GM12878 (cell line): ENCODE measurements around the gene ATG10. TPM values are rescaled to one million over a fixed set of nuclear protein-coding genes. Genes with fewer than 3 reads are reported as not detected.

Experiments used
- ATAC-seq: fragments of 200-7000 bp; cut with Tn5 transposase; 3 replicates; pipeline ENCODE4 v1.9.1; 2020; ENCODE audit warnings: mild to moderate bottlenecking, moderate library complexity
- BruUV-seq: library from RNA; stranded (reverse); fragments of 400-500 nt; replicated peaks from 2 replicates; lab custom pipeline; 2021; lab: Mats Ljungman, UMichigan
- CTCF ChIA-PET: fragments of 300-600 bp; sonication (Branson Sonifier 250); formaldehyde crosslinking; extraction: SDS; loops from one replicate; lab custom pipeline; 2021; ENCODE audit warnings: inconsistent platforms; lab: Yijun Ruan, JAX
- POLR2A ChIA-PET: fragments of 350-600 bp; formaldehyde crosslinking; extraction: SDS; loops from one replicate; lab custom pipeline; 2021; ENCODE audit warnings: inconsistent platforms; lab: Charles Lee
- RAD21 ChIA-PET: fragments of 300-600 bp; sonication (Branson Sonifier 250); formaldehyde crosslinking; loops from one replicate; lab custom pipeline; 2023; ENCODE audit warnings: antibody characterized with exemption; ENCODE audit not compliant: unreplicated experiment; lab: Charles Lee
- SMC1A ChIA-PET: fragments of 300-600 bp; sonication (Branson Sonifier 250); formaldehyde crosslinking; loops from one replicate; lab custom pipeline; 2023; ENCODE audit not compliant: unreplicated experiment, uncharacterized antibody; lab: Charles Lee
- DNase-seq: peaks from one replicate; pipeline ENCODE4 v3.0.0-alpha.2; 2011; ENCODE audit warnings: low read depth, low spot score
- FAIRE-seq: peaks from 3 replicates; lab custom pipeline; 2011; peaks lifted over from hg19 to GRCh38; lab: Jason Lieb, UNC
- H2AFZ ChIP-seq: 2 replicates; pipeline ENCODE4 v1.6.0; 2011; ENCODE audit warnings: low read depth, low read length, control low read depth; ENCODE audit not compliant: control insufficient read depth
- H3K27ac ChIP-seq: 2 replicates; pipeline ENCODE4 v1.5.1; 2011; ENCODE audit warnings: control low read depth; ENCODE audit not compliant: control insufficient read depth, insufficient read depth
- H3K27me3 ChIP-seq, 2 experiments: replicated peaks in 1 of 2; 2 replicates each; pipeline versions ENCODE4 v1.6.0 to v1.6.1; 2011; ENCODE audit warnings: low read length in 1 of 2; ENCODE audit not compliant: control insufficient read depth in 2 of 2, insufficient read depth in 2 of 2
- H3K36me3 ChIP-seq, 2 experiments: 2 replicates each; pipeline ENCODE4 v1.5.1; 2011; ENCODE audit warnings: low read length in 1 of 2; ENCODE audit not compliant: control insufficient read depth in 2 of 2, insufficient read depth in 2 of 2
- H3K4me1 ChIP-seq: 2 replicates; pipeline ENCODE4 v1.6.1; 2011; ENCODE audit warnings: mild to moderate bottlenecking, low read length, moderate library complexity, mixed read lengths; ENCODE audit not compliant: control insufficient read depth, insufficient read depth
- H3K4me2 ChIP-seq: 2 replicates; pipeline ENCODE4 v1.6.0; 2011; ENCODE audit warnings: control low read depth; ENCODE audit not compliant: control insufficient read depth, insufficient read depth
- H3K4me3 ChIP-seq: fragments of 200-600 bp; sonication (generic); 2 replicates; pipeline ENCODE4 v1.5.1; 2016
- H3K79me2 ChIP-seq: 2 replicates; pipeline ENCODE4 v1.6.0; 2011; ENCODE audit warnings: low read length; ENCODE audit not compliant: control insufficient read depth, insufficient read depth
- H3K9ac ChIP-seq: 2 replicates; pipeline ENCODE4 v1.8.0; 2011; ENCODE audit warnings: low read length, control low read depth, mixed read lengths; ENCODE audit not compliant: control insufficient read depth, insufficient read depth
- H3K9me3 ChIP-seq: replicated peaks from 3 replicates; pipeline ENCODE4 v1.5.1; 2011; ENCODE audit warnings: mild to moderate bottlenecking, low read length; ENCODE audit not compliant: control insufficient read depth, insufficient read depth
- H4K20me1 ChIP-seq: 2 replicates; pipeline ENCODE4 v1.6.0; 2011; ENCODE audit not compliant: control insufficient read depth, insufficient read depth
- E2F8 ChIP-seq: fragments of 450-650 bp; IDR thresholded peaks from 2 replicates; pipeline ENCODE4 v1.6.1; 2018; ENCODE audit warnings: mild to moderate bottlenecking, low read depth, moderate library complexity; ENCODE audit not compliant: partially characterized antibody
- NFXL1 ChIP-seq: fragments of 450-650 bp; IDR thresholded peaks from 2 replicates; pipeline ENCODE4 v1.6.1; 2017; ENCODE audit warnings: antibody characterized with exemption, mild to moderate bottlenecking, borderline replicate concordance
- RELB ChIP-seq: fragments of 450-650 bp; IDR thresholded peaks from 2 replicates; pipeline ENCODE4 v1.6.1; 2017; ENCODE audit warnings: low read depth, mild to moderate bottlenecking, moderate library complexity
- WGBS: methylation state at CpG from one replicate; pipeline ENCODE4 v1.1.6; 2016; ENCODE audit warnings: low lambda C conversion rate; ENCODE audit not compliant: insufficient replicate concordance, insufficient coverage; ENCODE audit errors: missing lambda C conversion rate; 5-methylcytosine and 5-hydroxymethylcytosine counted together
- in situ Hi-C: fragments of 300-500 bp; cut with MboI; formaldehyde crosslinking; loops from 9 replicates; pipeline ENCODE4 v1.14.3; 2018; ENCODE audit warnings: mixed read lengths
- intact Hi-C: fragments of 100-400 bp; cut with micrococcal nuclease; formaldehyde crosslinking; loops from one replicate; pipeline ENCODE4 v1.14.2; 2022; ENCODE audit not compliant: unreplicated experiment
- polyA plus RNA-seq, 11 experiments: library from polyadenylated mRNA; depleted of rRNA in 4 of 11; unstranded in 6 of 11; stranded (reverse) in 5 of 11; fragments of >200 nt; fragmentation: Nextera tagmentation in 4 of 11; fragmentation: Illumina TruSeq in 1 of 11; extraction: Ambion mirVana in 4 of 11; extraction: Trizol in 1 of 11; gene quantifications; 1 replicate in 1 of 11; 2 replicates in 10 of 11; pipeline versions ENCODE4 v1.2.1 to v1.2.3, GENCODE V29; 2011 to 2016; ENCODE audit warnings: inconsistent platforms in 2 of 11, missing spikeins in 2 of 11, low read depth in 1 of 11
- total RNA-seq, 4 experiments: library from RNA; depleted of rRNA in 3 of 4; stranded (reverse); fragments of >200 nt in 3 of 4; fragmentation: Illumina TruSeq in 1 of 4; extraction: Trizol in 1 of 4; gene quantifications; 2 replicates each; pipeline versions ENCODE4 v1.2.1 to v1.2.3, GENCODE V29; 2013 to 2021

The ATG10 gene
- total and polyA plus RNA-seq, 10 of the 15 experiments (the other 5 are each of a cell fraction or from before 2014, with no cell fraction given), result 3.8 to 14.4 (median 6.5) TPM

GRCh38 chr5:81969912-81970311, 1.9 kb upstream of the ATG10 start:
- TF ChIP-seq NFXL1 (no peak), RELB (no peak), E2F8 (no peak)
- TF ChIP-seq, all 136 proteins: peak for 0
- WGBS, result 97% methylated on average over 2 of the region's 2 CpGs
- ChIA-PET POLR2A (interaction anchor here (1.0 to 1.2 kb wide), 2 partner anchors 118 to 194 kb away, joined by 3 read pairs; no protein-coding TSS in a partner anchor), RAD21 (interaction anchor here (1.1 to 1.3 kb wide), 2 partner anchors 60 to 194 kb away, joined by 3 to 5 read pairs; no protein-coding TSS in a partner anchor), CTCF (no interaction called here), SMC1A (interaction anchor here (0.9 to 1.7 kb wide), 3 partner anchors 108 to 195 kb away, joined by 3 to 9 read pairs (median 4); no protein-coding TSS in a partner anchor)
- Histone ChIP-seq H3K9ac (no peak overlapping the region), H3K36me3 (no peaks in the 10 kb centered on the region), H4K20me1 (no peaks in the 10 kb centered on the region), H3K4me1 (no peaks in the 10 kb centered on the region), H3K27ac (no peak overlapping the region), H2AFZ (no peak overlapping the region), H3K79me2 (peaks cover 8% of the 10 kb centered on the region), H3K4me3 (no peak overlapping the region), H3K27me3 (no peaks in the 10 kb centered on the region), H3K4me2 (no peak overlapping the region), H3K9me3 (no peaks in the 10 kb centered on the region)
- BruUV-seq, result no TSS peak
- DNase-seq (no peak), ATAC-seq (no peak), FAIRE-seq (no peak)
- intact Hi-C loops (loop anchor here (2.0 to 10.0 kb wide), 4 partner anchors 117 to 463 kb away; partner anchors contain the start of gene SSBP2), in situ Hi-C loops (no loop called here)
